Pulmonary artery endothelial cell (primary cell): ENCODE data around the gene ADH5. TPM values are rescaled to one million over a fixed set of nuclear protein-coding genes. Genes with fewer than 3 reads are reported as not detected.
"Not testable (repeated sequence)": the region's sequence is repeated elsewhere in the genome, so short reads cannot be mapped to it uniquely, and the experiment has no call there.

Experiments used
- DNase-seq: peaks from one replicate; pipeline ENCODE4 v3.0.0-alpha.2; 2011; ENCODE audit warnings: low read depth, low spot score
- total RNA-seq: library from RNA; depleted of rRNA; stranded (reverse); fragments of >200 nt; gene quantifications from 2 replicates; pipeline ENCODE4 v1.2.3, GENCODE V29; 2014

Gene ADH5
- total RNA-seq, 1 donor from 2014 or later, result 95.4 TPM

DNA sequence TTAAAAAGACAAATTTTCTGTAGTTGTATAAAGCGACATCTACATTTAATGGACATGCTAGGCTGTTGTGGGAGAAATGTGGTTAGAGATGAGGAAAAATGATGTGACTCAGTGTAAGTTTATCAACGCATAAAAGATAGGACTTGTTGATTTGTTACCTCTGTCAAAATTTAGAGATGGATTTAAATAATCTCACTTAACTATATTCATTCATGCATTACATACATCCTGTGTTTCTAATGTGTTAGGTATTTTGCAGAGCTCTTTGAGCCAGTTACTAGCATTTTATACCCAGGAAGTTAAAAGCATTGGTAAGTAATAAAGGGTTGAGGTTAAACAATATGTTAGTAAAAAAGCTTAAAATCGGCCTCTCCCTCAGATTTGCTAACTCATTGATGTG is 58.7 kb downstream of the ADH5 start:
- no peak for DNase-seq

DNA sequence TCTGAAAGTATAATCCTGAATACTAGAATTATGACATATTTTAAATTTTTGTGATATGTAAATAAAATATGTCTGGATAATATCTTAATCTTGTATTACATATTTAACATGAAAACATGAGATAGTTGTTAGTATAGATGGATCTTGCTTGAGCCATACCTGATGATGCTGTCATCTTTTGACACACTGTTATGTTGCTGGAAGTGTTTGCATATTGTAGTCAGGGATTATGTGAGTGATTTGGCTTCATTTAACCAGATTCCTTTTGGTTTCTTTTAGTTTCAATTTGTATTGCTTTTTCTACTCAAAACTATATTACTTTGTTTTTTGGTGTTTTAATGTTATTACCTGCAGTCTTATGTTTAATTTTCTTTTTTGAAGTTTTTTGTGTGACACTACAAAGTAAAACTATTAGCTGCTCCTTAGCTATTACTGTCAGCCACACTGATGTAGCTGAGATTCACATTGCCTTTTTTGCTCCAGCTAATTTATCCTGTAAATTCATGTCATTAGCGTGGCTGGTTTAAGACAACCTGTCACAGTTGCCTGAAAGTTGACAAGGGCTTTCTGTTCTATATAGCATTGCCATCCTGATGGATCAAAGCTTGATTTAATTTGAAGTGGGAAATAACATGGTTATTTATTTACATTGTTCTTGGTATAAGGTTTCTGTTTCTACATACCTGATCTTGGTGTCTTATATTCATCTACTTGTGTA is 59.4 kb downstream of the ADH5 start:
- no peak for DNase-seq

GRCh38 chr4:99028187-99028586 is 60.4 kb downstream of the ADH5 start:
- no peak for DNase-seq

DNA sequence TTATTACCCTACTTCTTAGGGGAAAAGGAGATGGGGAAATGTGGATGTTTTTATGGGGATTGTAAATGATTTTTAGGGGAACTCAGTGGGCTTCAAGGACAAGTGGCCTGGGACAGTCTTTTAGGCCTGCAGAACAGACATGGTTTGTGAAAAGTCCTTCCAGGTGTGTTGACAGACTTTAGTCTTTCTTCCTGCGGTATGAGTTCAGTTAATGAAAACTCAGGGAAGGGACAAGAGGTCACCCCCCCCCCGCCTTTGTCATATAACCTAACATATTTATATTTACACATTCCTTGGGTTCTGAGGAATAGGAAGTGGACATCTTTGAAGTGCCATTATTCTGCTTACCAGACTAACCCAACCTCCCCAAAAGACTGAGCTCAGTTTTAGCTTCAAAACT is 61.3 kb downstream of the ADH5 start:
- DNase-seq, result no peak

DNA sequence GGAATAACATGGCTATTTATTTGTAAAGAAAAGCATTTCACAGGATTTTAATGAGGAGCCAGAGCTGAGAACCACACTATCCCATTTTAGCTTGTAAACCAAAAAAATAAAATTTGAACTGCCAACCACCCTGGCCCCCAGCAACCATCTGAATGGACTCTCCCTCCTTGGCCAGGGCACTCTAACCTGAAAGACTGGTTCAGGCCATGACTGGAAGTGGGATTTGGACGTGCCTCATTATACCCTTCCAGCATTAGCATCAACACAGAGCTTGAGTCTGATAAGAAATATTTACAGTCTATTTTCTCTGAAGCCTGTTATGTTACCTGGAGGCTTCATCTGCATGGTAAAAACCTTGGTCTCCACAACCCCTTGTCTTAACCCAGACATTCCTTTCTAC is 63.1 kb downstream of the ADH5 start:
- DNase-seq, result no peak

- DNase-seq, result no peak
Observed at GRCh38 chr4:99024481-99025275, 63.9 kb downstream of the ADH5 start.

DNA sequence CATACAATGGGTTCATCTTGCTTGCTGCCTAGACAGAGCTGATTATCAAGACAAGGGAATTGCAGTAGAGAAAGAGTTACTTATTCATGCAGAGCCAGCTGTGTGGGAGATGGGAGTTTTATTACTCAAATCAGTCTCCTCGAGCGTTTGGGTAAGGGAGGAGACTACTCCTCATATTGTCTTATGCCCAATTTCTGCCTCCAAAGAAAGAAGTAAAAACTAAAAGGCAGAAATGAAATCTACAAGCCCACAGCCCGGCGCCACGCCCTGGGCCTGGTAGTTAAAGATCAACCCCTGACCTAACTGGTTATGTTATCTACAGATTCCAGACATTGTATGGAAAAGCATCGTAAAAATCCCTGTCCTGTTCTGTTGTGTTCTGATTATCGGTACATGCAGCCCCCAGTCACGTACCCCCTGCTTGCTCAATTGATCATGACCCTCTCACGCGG is 64.8 kb downstream of the ADH5 start:
- DNase-seq, result not testable (repeated sequence)

DNA sequence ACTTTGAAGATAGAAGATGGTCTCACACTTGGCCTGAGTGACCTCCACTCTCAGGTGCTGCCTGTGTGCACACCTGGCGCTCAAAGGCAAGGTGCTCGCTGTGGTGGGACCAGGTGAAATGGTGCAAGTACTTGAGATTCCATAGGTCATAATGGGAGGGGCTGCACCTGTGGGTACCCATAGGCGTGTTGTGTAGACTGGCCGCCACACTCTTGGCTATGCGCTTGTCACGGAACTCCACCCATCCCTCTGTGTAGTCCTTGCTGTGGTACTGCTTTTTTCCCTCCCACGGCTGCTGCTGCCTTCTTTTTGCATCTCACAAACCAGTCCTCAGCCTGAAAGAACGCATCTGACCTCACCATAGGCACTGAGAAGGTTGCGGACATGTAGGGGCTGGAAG is 66.0 kb downstream of the ADH5 start:
- DNase-seq, result no peak

DNA sequence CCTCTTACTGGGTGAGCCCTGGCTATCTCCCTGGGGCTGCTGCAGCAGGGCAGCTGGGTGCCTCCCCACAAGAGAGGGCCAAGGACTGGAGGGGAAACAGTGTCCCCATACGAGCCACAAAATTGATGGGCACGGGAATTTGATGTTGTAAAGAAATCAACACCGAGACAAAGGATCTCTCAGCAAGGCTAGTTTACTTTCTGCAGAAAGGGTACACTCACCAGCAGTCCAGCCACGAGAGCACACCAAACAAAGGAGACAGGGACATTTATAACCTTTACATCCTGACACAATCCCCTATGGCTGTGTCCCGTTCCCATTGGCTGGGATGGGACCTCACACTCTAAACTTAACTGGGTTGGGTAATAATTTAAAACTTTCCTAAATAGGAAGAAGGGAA is 67.2 kb downstream of the ADH5 start:
- no peak for DNase-seq

Other genes with a start within 250 kb of the ADH5 start
- 218 and 300 TPM in 2 replicates for gene EIF4E, start 159.7 kb downstream of the ADH5 start, total RNA-seq
- 27.3 and 30.7 TPM in 2 replicates for gene METAP1, start 93.1 kb downstream of the ADH5 start, total RNA-seq
- gene ADH4, start 55.5 kb upstream of the ADH5 start, total RNA-seq, result not detected in 2 replicates
- gene ADH6, start 130.5 kb upstream of the ADH5 start, total RNA-seq, result not detected in 2 replicates
- not detected in 2 replicates for gene ADH1A, start 202.2 kb upstream of the ADH5 start, total RNA-seq
- not detected in 2 replicates for gene ADH1B, start 232.6 kb upstream of the ADH5 start, total RNA-seq